ENCODE data around the gene ANKRD63. TPM values are rescaled to one million over a fixed set of nuclear protein-coding genes. Genes with fewer than 3 reads are reported as not detected.

ANKRD63 gene
- total and polyA plus RNA-seq, 10 of the 15 experiments (the other 5 are each of a cell fraction or from before 2014, with no cell fraction given), result not detected

- CTCF ChIA-PET, result interaction anchor here (0.7 to 17.6 kb wide), 21 partner anchors 11 to 420 kb away, joined by 3 to 336 read pairs (median 4); partner anchors contain the start of genes ANKRD63, CCDC9B, INAFM2 and SRP14
- SMC1A ChIA-PET (ENCODE audit: uncharacterized antibody, unreplicated experiment), result interaction anchor here (0.8 to 10.0 kb wide), 8 partner anchors 28 to 521 kb away, joined by 3 to 83 read pairs (median 6); no protein-coding TSS in a partner anchor
- no TSS peak for BruUV-seq (replicated peaks)
- Histone ChIP-seq H3K9ac (ENCODE audit: control insufficient read depth, insufficient read depth, low read length) (no peak overlapping the region; the same call in 1 of the 2 replicates), H3K9me3 (replicated peaks; ENCODE audit: control insufficient read depth, insufficient read depth, low read length) (no peaks in the 10 kb centered on the region), H3K36me3 (ENCODE audit: control insufficient read depth in 2 of 2, insufficient read depth in 2 of 2, low read length in 1 of 2) (no peaks in the 10 kb centered on the region), H3K27ac (ENCODE audit: control insufficient read depth, insufficient read depth) (no peak overlapping the region; the same call in 1 of the 2 replicates), H3K4me1 (ENCODE audit: control insufficient read depth, insufficient read depth, low read length) (peaks cover 12% of the 10 kb centered on the region), H3K79me2 (ENCODE audit: control insufficient read depth, insufficient read depth, low read length) (no peaks in the 10 kb centered on the region), H3K27me3 (replicated peaks in 1 of 2; ENCODE audit: control insufficient read depth in 2 of 2, insufficient read depth in 2 of 2, low read length in 1 of 2) (peaks cover 0 to 3% of the 10 kb centered on the region in 2 experiments; a peak in 2 of 4 replicates), H3K4me2 (ENCODE audit: control insufficient read depth, insufficient read depth) (no peak overlapping the region; the same call in 1 of the 2 replicates), H3K4me3 (no peak overlapping the region), H2AFZ (ENCODE audit: control insufficient read depth, low read depth, low read length) (no peak overlapping the region), H4K20me1 (ENCODE audit: control insufficient read depth, insufficient read depth) (no peaks in the 10 kb centered on the region)
- WGBS (ENCODE audit: insufficient coverage, insufficient replicate concordance, low lambda C conversion rate, missing lambda C conversion rate), result 60% methylated on average over 8 of the region's 8 CpGs
- in situ Hi-C loops (cut with MboI) (loop anchor here (5.0 kb wide), 1 partner anchor 48 kb away; the partner anchor contains the start of gene DISP2), intact Hi-C loops (cut with micrococcal nuclease; ENCODE audit: unreplicated experiment) (no loop called here)
- DNase-seq (ENCODE audit: low read depth, low spot score) (no peak), ATAC-seq (no peak), FAIRE-seq (no peak)
- POLR2A ChIA-PET, result no interaction called here
- TF ChIP-seq PKNOX1 (IDR thresholded peaks at IDR 0.05) (no peak), TCF3 (IDR thresholded peaks at IDR 0.05; ENCODE audit: borderline replicate concordance, insufficient read depth, low read depth, low read length) (no peak)
- RAD21 ChIA-PET (ENCODE audit: unreplicated experiment), result interaction anchor here (1.3 to 6.8 kb wide), 4 partner anchors 28 to 264 kb away, joined by 4 to 87 read pairs (median 12); no protein-coding TSS in a partner anchor
These were observed 26.5 kb upstream of the ANKRD63 start for GRCh38 chr15:40309344-40309862.

Data from GM12878 (cell line).